Activated B cell treated with CpG ODN at 0.5 μM for 24 hours (primary cell): Measurements from ENCODE around the gene GJA4. TPM values are rescaled to one million over a fixed set of nuclear protein-coding genes. Genes with fewer than 3 reads are reported as not detected.

Experiments
- ATAC-seq: fragments of 200-7000 bp; cut with Tn5 transposase; one replicate; pipeline ENCODE4 v1.10.0; 2021; ENCODE audit warnings: low read depth, mild to moderate bottlenecking, moderate library complexity
- CTCF ChIA-PET: fragments of 350-600 bp; sonication (Branson Sonifier 250); formaldehyde crosslinking; loops from one replicate; lab custom pipeline; 2021; ENCODE audit warnings: antibody characterized with exemption; lab: Charles Lee
- POLR2A ChIA-PET: fragments of 350-600 bp; sonication (Branson Sonifier 250); formaldehyde crosslinking; loops from one replicate; lab custom pipeline; 2021; ENCODE audit warnings: antibody characterized with exemption; lab: Charles Lee
- DNase-seq: peaks from one replicate; pipeline ENCODE4 v3.0.0; 2022
- H3K27ac Mint-ChIP-seq: one replicate; pipeline ENCODE4 v1.8.0; 2020; ENCODE audit warnings: mixed read lengths
- H3K27me3 Mint-ChIP-seq: one replicate; pipeline ENCODE4 v1.8.0; 2021; ENCODE audit warnings: mixed read lengths
- H3K36me3 Mint-ChIP-seq: one replicate; pipeline ENCODE4 v1.8.0; 2021; ENCODE audit warnings: low read depth, mixed read lengths
- H3K4me1 Mint-ChIP-seq: one replicate; pipeline ENCODE4 v1.8.0; 2021; ENCODE audit warnings: mixed read lengths
- H3K4me3 Mint-ChIP-seq: one replicate; pipeline ENCODE4 v1.8.0; 2020; ENCODE audit warnings: mild to moderate bottlenecking, mixed read lengths
- H3K9me3 Mint-ChIP-seq: one replicate; pipeline ENCODE4 v1.8.0; 2020; ENCODE audit warnings: mixed read lengths
- CTCF ChIP-seq: fragments of 200-600 bp; IDR thresholded peaks from one replicate; pipeline ENCODE4 v1.8.0; 2022; ENCODE audit warnings: antibody characterized with exemption, mild to moderate bottlenecking
- intact Hi-C: fragments of 100-400 bp; cut with micrococcal nuclease; formaldehyde crosslinking; loops from one replicate; pipeline ENCODE4 v1.15.1; 2024
- total RNA-seq: library from RNA; stranded (reverse); gene quantifications from 2 replicates; pipeline ENCODE4 v1.2.3, GENCODE V29; 2022

The GJA4 gene
- total RNA-seq, 1 donor from 2014 or later: not detected

DNA sequence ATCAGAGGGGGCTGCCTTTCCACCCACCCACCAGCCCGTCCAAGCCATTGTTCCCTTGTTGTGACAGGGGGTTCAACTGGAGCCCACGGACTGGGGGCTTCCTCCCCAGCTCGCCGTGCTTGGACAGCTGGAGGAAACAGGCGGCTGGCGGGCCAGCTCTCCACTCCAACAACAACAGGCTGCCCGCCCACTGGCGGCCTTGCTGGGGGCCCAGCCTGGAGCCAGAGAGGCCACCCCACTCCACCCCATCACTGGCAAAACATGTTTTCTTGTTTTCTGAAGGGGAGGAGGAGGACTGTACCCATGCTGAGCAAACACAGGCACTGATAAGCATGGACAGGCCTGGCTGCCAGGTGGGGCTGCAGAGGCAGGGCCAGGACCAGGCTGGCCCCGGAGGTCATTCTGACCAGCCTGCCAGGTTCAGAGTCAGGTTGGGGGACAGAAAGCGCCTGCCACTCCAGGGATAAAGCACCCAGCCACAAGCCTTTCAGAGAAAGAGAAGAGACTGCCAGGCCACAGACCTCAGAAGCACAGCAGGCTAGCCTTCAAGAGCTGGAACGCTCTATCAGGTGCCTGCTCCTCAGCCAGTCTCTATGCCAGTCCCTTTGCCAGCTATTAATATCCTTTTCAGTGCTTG lies 32.8 kb downstream of the GJA4 start:
- Mint-ChIP-seq H3K27me3 (no peaks in the 10 kb centered on the region), H3K36me3 (no peaks in the 10 kb centered on the region), H3K4me3 (no peak overlapping the region), H3K4me1 (peaks cover 12% of the 10 kb centered on the region), H3K27ac (no peak overlapping the region), H3K9me3 (no peaks in the 10 kb centered on the region)
- no peak for TF ChIP-seq CTCF
- ATAC-seq (no peak), DNase-seq (no peak)
- POLR2A ChIA-PET: no interaction called here
- intact Hi-C loops: no loop called here
- CTCF ChIA-PET: no interaction called here

DNA sequence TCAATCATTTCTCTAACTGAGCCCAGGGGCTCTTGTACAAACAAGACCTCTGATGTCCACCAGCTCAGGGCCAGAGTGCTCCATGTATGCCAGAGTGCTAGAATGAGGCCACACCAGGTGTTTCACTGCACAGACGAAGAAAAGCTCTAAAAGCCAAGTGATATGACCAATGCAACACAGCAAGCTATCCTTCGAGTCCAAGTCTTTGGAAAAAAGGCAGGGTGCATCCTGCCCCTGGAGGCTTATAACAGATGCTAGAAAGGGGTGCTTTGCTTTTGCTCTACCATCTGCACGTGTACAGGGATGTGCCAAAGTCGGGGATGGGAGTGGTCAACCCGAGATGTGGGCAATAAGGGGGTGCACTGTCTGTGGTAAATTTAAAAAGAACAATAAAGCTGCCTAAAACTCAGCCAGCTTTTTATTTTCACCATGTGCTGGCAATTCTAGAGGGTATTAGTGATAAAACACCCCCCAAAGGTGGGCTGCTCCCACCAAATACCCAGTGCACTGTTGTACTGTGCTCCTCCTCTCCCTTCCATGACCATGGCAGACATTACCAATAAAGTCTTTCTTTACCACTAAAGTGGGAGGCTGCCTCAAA lies 34.6 kb downstream of the GJA4 start:
- Mint-ChIP-seq H3K36me3 (no peaks in the 10 kb centered on the region), H3K27ac (no peak overlapping the region), H3K27me3 (no peaks in the 10 kb centered on the region), H3K4me1 (peaks cover 3% of the 10 kb centered on the region), H3K4me3 (no peak overlapping the region), H3K9me3 (no peaks in the 10 kb centered on the region)
- no peak for ATAC-seq
- no peak for DNase-seq
- intact Hi-C loops: no loop called here
- ChIA-PET POLR2A (no interaction called here), CTCF (no interaction called here)
- no peak for TF ChIP-seq CTCF

DNA sequence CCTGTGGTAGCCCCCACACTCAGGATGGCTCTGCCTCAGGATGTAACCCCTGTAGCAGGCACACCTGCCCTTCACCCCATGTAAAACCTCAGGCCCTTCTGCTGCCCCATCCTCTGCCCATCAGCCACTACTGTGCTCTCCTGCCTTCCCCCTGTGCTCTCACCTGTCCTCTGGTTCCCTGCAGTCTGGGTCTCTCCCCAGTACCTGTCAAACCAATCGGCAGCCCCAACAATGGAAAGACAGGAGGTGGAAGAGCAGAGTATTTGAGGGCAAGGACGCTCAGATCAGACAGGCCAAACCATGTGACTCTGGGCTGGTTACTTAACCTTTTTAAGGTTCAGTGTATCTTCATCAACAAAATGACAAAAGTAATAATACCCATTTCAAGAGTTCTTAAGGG lies 35.8 kb downstream of the GJA4 start:
- POLR2A ChIA-PET: no interaction called here
- Mint-ChIP-seq H3K4me3 (no peak overlapping the region), H3K4me1 (no peaks in the 10 kb centered on the region), H3K27ac (no peak overlapping the region), H3K9me3 (no peaks in the 10 kb centered on the region), H3K36me3 (no peaks in the 10 kb centered on the region), H3K27me3 (no peaks in the 10 kb centered on the region)
- intact Hi-C loops: no loop called here
- DNase-seq (no peak), ATAC-seq (no peak)
- CTCF ChIA-PET: no interaction called here
- no peak for TF ChIP-seq CTCF

DNA sequence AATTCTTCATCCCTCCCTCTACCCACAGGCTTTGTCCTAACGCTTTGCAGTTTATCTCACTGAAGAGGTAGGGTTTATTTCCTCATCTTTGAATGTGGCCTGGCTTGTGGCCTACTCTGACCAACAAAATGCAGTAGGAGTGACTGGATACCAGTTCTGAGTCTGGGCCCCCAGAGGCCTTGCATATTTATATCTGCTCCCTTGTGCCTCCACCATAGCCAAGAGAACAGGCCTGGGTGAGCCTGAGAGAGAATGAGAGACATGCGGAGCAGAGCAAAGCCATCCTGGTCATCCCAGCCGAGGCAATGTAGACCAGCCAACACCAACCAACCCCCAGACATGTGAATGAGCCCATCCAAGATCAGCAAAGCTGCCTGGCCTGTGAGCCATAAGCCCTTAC lies 36.5 kb downstream of the GJA4 start:
- H3K4me3 Mint-ChIP-seq: no peak overlapping the region
- no peaks in the 10 kb centered on the region for H3K36me3 Mint-ChIP-seq
- intact Hi-C loops: no loop called here
- no peak for TF ChIP-seq CTCF
- ChIA-PET POLR2A (no interaction called here), CTCF (no interaction called here)
- DNase-seq: no peak
- ATAC-seq: no peak
- no peaks in the 10 kb centered on the region for H3K4me1 Mint-ChIP-seq
- H3K27me3 Mint-ChIP-seq: no peaks in the 10 kb centered on the region
- H3K27ac Mint-ChIP-seq: no peak overlapping the region
- H3K9me3 Mint-ChIP-seq: no peaks in the 10 kb centered on the region

DNA sequence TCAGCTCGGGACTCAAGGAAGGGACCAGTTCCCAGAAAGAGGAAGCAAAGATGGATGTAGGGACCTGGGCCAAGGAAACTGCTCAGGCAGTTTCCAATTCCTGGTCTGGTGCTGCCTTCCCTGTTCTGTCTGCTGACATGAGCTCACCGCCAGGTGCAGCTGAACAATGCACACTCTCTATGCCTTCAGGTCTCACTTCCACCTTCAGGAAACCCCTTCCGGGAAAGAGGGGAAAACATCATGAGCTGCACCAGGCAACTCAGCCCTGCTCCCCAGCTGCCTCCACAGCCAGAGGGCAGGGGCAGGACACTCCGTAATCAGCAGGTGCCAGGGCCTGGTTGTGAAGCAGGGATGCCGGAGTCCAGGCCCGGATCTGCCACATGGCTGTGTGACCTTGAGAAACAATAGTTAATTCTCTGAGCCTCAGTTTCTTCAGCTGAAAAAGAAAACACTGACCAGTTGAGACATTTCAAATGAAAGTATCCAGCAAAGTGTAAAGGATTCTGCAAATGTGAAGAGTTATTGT lies 39.0 kb downstream of the GJA4 start:
- H3K4me1 Mint-ChIP-seq: no peaks in the 10 kb centered on the region
- CTCF ChIA-PET: no interaction called here

More for the DNA sequence above, 39.0 kb downstream of the GJA4 start:
- DNase-seq: no peak
- H3K27ac Mint-ChIP-seq: no peak overlapping the region
- no peaks in the 10 kb centered on the region for H3K27me3 Mint-ChIP-seq
- no peak for ATAC-seq
- no peaks in the 10 kb centered on the region for H3K36me3 Mint-ChIP-seq
- intact Hi-C loops: no loop called here
- H3K4me3 Mint-ChIP-seq: no peak overlapping the region
- no peaks in the 10 kb centered on the region for H3K9me3 Mint-ChIP-seq
- TF ChIP-seq CTCF: no peak
- POLR2A ChIA-PET: no interaction called here
